Natural killer cell (primary cell): ENCODE results near the gene PTPRN2. TPM values are rescaled to one million over a fixed set of nuclear protein-coding genes. Genes with fewer than 3 reads are reported as not detected.

Experiments
- ATAC-seq, 3 donors: fragments of 150-1000 bp in 2 of 3; fragments of 200-7000 bp in 1 of 3; cut with Tn5 transposase; 1 replicate in 1 of 3; 2 replicates in 2 of 3; pipeline ENCODE4 v1.10.0; 2021; ENCODE audit warnings: mild to moderate bottlenecking in 2 of 3, moderate library complexity in 2 of 3
- DNase-seq, 2 donors: peaks; one replicate each; pipeline versions ENCODE4 v3.0.0 to v3.0.0-alpha.2; 2013 to 2021; ENCODE audit warnings: mixed read lengths in 1 of 2
- H3K27ac ChIP-seq: one replicate; pipeline ENCODE4 v1.5.1; 2013; ENCODE audit warnings: mild to moderate bottlenecking, low read length
- H3K27me3 ChIP-seq: one replicate; pipeline ENCODE4 v1.6.1; 2013; ENCODE audit warnings: low read length; ENCODE audit not compliant: control insufficient read depth, insufficient read depth
- H3K36me3 ChIP-seq: one replicate; pipeline ENCODE4 v1.6.1; 2013; ENCODE audit warnings: low read length; ENCODE audit not compliant: control insufficient read depth, insufficient read depth
- H3K4me1 ChIP-seq: one replicate; pipeline ENCODE4 v1.6.1; 2013; ENCODE audit warnings: low read length; ENCODE audit not compliant: control insufficient read depth, insufficient read depth
- H3K4me3 ChIP-seq: one replicate; pipeline ENCODE4 v1.5.1; 2013; ENCODE audit warnings: low read length
- H3K9me3 ChIP-seq: one replicate; pipeline ENCODE4 v1.6.1; 2013; ENCODE audit warnings: low read length; ENCODE audit not compliant: control insufficient read depth, insufficient read depth
- H3K27ac Mint-ChIP-seq, 2 donors: one replicate each; pipeline ENCODE4 v1.8.0; 2022; ENCODE audit warnings: mild to moderate bottlenecking in 2 of 2, mixed read lengths in 2 of 2, moderate library complexity in 1 of 2
- H3K27me3 Mint-ChIP-seq, 2 donors: one replicate each; pipeline ENCODE4 v1.8.0; 2022; ENCODE audit warnings: low read depth in 2 of 2, mixed read lengths in 2 of 2
- H3K36me3 Mint-ChIP-seq: one replicate; pipeline ENCODE4 v1.8.0; 2022; ENCODE audit warnings: mixed read lengths
- H3K4me1 Mint-ChIP-seq, 2 donors: one replicate each; pipeline ENCODE4 v1.8.0; 2022; ENCODE audit warnings: mixed read lengths in 2 of 2
- H3K4me3 Mint-ChIP-seq: one replicate; pipeline ENCODE4 v1.8.0; 2022; ENCODE audit warnings: mild to moderate bottlenecking, moderate library complexity, mixed read lengths
- H3K9me3 Mint-ChIP-seq, 2 donors: one replicate each; pipeline ENCODE4 v1.8.0; 2022; ENCODE audit warnings: mixed read lengths in 2 of 2
- WGBS: methylation state at CpG from one replicate; pipeline ENCODE4 v1.1.7; 2013; ENCODE audit warnings: missing lambda C conversion rate; ENCODE audit not compliant: insufficient coverage; 5-methylcytosine and 5-hydroxymethylcytosine counted together
- intact Hi-C: fragments of 100-400 bp; cut with micrococcal nuclease; formaldehyde crosslinking; loops from one replicate; pipeline ENCODE4 v1.14.2; 2022
- total RNA-seq, 4 donors: library from RNA; stranded (reverse); fragments of 120-200 nt in 1 of 4; gene quantifications; one replicate each; pipeline versions ENCODE4 v1.2.3 to v1.2.4, GENCODE V29; 2013 to 2022
- TF ChIP-seq, protein P1 (sequence below): fragments of 200-600 bp; IDR thresholded peaks from one replicate; pipeline ENCODE4 v1.8.0; 2022; ENCODE audit warnings: antibody characterized with exemption

Gene PTPRN2
- total RNA-seq, 3 donors from 2014 or later (not counting 1 experiment from before 2014, with no cell fraction given) = 1.3 to 2.5 (median 1.9) TPM

DNA sequence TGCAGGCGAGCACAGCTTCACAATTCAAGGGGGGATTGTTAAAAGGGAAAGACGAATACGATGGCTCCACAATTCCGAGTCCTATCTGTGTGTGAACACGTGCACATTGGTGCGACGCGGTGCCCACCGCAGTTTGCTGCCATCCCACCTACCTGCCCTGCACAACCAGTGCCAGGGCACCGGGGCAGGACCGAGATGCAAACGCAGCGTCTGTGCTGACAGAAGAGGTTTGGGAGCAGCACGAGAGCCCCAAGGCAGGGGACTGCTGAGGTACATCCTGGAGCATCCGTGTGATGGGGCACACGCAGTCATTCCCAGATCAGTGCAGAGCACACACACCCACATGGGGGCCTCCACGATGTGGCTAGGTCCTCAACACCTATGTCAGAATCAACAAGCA is 1029.6 kb downstream of the PTPRN2 start:
- Mint-ChIP-seq H3K27me3 (no peaks in the 10 kb centered on the region), H3K9me3 (no peaks in the 10 kb centered on the region), H3K27ac (no peak overlapping the region), H3K4me1 (peaks cover 0 to 4% of the 10 kb centered on the region in 2 donors), H3K4me3 (no peak overlapping the region), H3K36me3 (no peaks in the 10 kb centered on the region)
- Histone ChIP-seq H3K27me3 (no peaks in the 10 kb centered on the region), H3K4me3 (no peak overlapping the region), H3K36me3 (no peaks in the 10 kb centered on the region), H3K27ac (no peak overlapping the region), H3K9me3 (no peaks in the 10 kb centered on the region), H3K4me1 (no peaks in the 10 kb centered on the region)
- DNase-seq = no peak
- ATAC-seq = no peak
- TF ChIP-seq, protein P1, sequence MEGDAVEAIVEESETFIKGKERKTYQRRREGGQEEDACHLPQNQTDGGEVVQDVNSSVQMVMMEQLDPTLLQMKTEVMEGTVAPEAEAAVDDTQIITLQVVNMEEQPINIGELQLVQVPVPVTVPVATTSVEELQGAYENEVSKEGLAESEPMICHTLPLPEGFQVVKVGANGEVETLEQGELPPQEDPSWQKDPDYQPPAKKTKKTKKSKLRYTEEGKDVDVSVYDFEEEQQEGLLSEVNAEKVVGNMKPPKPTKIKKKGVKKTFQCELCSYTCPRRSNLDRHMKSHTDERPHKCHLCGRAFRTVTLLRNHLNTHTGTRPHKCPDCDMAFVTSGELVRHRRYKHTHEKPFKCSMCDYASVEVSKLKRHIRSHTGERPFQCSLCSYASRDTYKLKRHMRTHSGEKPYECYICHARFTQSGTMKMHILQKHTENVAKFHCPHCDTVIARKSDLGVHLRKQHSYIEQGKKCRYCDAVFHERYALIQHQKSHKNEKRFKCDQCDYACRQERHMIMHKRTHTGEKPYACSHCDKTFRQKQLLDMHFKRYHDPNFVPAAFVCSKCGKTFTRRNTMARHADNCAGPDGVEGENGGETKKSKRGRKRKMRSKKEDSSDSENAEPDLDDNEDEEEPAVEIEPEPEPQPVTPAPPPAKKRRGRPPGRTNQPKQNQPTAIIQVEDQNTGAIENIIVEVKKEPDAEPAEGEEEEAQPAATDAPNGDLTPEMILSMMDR = no peak
- WGBS = 95% methylated on average over 17 of the region's 17 CpGs
- intact Hi-C loops = no loop called here

DNA sequence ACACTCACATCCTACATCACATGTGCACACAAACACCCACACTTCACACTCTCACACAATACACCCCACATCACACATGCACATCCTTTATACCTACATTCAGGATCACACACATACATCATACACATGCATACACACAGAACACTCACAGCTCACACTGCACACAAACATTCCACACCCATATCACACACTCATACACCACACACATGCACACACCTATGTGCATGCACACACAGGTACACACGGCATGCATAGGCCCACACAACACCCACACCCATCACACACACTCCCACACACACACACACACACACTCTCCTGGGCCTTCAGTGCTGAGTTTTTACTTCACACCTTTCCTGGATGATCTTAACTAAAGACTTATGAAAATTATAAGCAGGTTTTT is 1030.4 kb downstream of the PTPRN2 start:
- no peaks in the 10 kb centered on the region for H3K9me3 Mint-ChIP-seq
- peak in 1 of 3 donors; percentile 21 for ATAC-seq
- H3K4me3 Mint-ChIP-seq = no peak overlapping the region
- no peaks in the 10 kb centered on the region for H3K27me3 ChIP-seq
- no peaks in the 10 kb centered on the region for H3K36me3 Mint-ChIP-seq
- H3K27ac Mint-ChIP-seq = no peak overlapping the region
- H3K4me1 ChIP-seq = no peaks in the 10 kb centered on the region
- intact Hi-C loops = no loop called here
- H3K27ac ChIP-seq = no peak overlapping the region
- no peaks in the 10 kb centered on the region for H3K27me3 Mint-ChIP-seq
- no peaks in the 10 kb centered on the region for H3K9me3 ChIP-seq
- peaks cover 0 to 4% of the 10 kb centered on the region in 2 donors for H3K4me1 Mint-ChIP-seq
- DNase-seq = no peak
- H3K36me3 ChIP-seq = no peaks in the 10 kb centered on the region
- no peak overlapping the region for H3K4me3 ChIP-seq
- TF ChIP-seq, protein P1 = no peak
- 84% methylated on average over 1 of the region's 1 CpG for WGBS

DNA sequence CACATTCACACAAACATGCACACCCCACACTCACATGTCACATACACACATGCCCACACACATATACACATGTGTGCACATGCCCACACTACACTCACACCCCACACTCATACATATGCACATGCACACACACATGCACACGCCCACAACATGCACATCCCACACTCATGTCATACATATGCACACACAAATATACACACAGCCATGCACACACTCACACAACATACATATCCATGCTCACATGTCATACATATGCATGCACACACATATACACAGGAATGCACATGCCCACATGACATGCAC is 1031.0 kb downstream of the PTPRN2 start:
- Histone ChIP-seq H3K9me3 (peaks cover 3% of the 10 kb centered on the region), H3K4me3 (no peak overlapping the region), H3K27me3 (no peaks in the 10 kb centered on the region), H3K36me3 (no peaks in the 10 kb centered on the region), H3K4me1 (no peaks in the 10 kb centered on the region), H3K27ac (no peak overlapping the region)
- no peaks in the 10 kb centered on the region for H3K36me3 Mint-ChIP-seq
- H3K4me1 Mint-ChIP-seq = no peaks in the 10 kb centered on the region
- H3K27me3 Mint-ChIP-seq = no peaks in the 10 kb centered on the region
- H3K4me3 Mint-ChIP-seq = no peak overlapping the region
- WGBS = 93% methylated on average over 1 of the region's 1 CpG
- intact Hi-C loops = no loop called here
- TF ChIP-seq, protein P1 = no peak
- no peak for DNase-seq
- peak in 1 of 3 donors; percentile 6 for ATAC-seq
- no peaks in the 10 kb centered on the region for H3K9me3 Mint-ChIP-seq
- no peak overlapping the region for H3K27ac Mint-ChIP-seq

DNA sequence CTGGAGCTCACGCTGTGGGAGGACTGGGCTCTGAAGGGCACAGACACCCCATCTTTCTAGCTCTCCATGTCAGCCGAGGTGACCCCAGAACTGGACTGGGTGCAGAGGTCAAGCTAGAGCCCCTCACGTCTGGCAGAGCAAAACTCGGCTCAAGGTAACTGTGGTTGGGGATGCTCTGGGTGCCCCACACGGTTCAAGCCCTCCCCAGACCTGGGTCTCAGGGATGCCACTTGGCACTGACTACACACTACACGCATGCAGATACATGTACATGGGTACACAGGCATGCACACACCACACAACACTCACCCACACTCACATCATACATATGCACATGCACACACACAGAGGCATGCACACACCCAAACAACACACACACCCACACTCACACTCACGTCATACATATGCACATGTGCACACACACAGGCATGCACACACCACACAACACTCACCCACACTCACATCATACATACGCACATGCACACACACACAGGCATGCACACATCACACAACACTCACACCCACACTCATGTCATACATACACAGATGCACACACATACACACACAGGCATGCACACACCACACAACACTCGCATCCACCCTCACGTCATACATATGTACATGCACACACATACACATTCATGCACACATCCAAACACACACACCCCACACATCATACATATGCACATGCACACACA is 1031.5 kb downstream of the PTPRN2 start:
- Histone ChIP-seq H3K27ac (no peak overlapping the region), H3K4me3 (no peak overlapping the region), H3K9me3 (peaks cover 4% of the 10 kb centered on the region), H3K27me3 (no peaks in the 10 kb centered on the region), H3K36me3 (no peaks in the 10 kb centered on the region), H3K4me1 (no peaks in the 10 kb centered on the region)
- peak in 1 of 2 donors; percentile 7 for DNase-seq
- Mint-ChIP-seq H3K27ac (no peak overlapping the region), H3K36me3 (no peaks in the 10 kb centered on the region), H3K27me3 (no peaks in the 10 kb centered on the region), H3K4me3 (no peak overlapping the region), H3K4me1 (no peaks in the 10 kb centered on the region), H3K9me3 (no peaks in the 10 kb centered on the region)
- TF ChIP-seq, protein P1 = no peak
- peak in 1 of 3 donors; percentile 14 for ATAC-seq
- intact Hi-C loops = no loop called here
- WGBS = 92% methylated on average over 10 of the region's 10 CpGs
